GM19452 (cell line): Measurements from ENCODE around the gene ALX1.
"Not testable (repeated sequence)": the region's sequence is repeated elsewhere in the genome, so short reads cannot be mapped to it uniquely, and the experiment has no call there.

ENCODE experiments used
- ATAC-seq: cut with Tn5 transposase; IDR thresholded peaks from one replicate; pipeline ENCODE4 v1.9.1; 2021; ENCODE audit not compliant: unreplicated experiment

The ALX1 gene

DNA sequence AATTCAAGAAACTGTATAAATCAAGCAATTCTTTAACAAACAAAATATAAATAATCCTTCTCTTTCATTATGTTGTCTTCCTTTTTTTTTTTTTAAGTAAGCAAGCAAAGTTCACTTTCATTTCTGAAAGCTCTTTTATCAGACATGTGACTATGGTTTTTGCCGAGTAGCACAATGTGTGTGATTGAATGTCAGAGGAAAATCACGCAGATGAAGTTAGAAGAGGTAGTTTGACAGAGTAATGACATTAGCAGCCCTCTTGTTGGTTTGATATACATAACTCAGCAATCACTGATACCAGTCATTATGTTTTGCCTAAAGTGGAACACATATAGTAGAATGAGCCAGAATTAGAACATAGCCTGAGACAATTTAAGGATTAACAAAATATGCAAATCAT lies 19.0 kb downstream of the ALX1 start:
- no peak for ATAC-seq

DNA sequence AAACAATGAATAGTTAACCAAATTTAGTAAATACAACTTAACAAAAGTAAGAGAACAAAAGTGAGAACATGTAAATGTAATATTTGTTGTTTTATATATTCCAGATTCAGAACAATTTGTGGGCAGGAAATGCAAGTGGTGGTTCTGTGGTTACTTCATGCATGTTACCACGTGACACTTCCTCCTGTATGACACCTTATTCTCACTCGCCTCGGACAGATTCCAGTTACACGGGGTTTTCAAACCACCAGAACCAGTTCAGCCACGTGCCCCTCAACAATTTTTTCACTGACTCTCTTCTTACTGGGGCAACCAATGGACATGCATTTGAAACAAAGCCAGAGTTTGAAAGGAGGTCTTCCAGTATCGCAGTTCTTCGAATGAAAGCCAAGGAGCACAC lies 21.0 kb downstream of the ALX1 start:
- peak; percentile 67 for ATAC-seq

DNA sequence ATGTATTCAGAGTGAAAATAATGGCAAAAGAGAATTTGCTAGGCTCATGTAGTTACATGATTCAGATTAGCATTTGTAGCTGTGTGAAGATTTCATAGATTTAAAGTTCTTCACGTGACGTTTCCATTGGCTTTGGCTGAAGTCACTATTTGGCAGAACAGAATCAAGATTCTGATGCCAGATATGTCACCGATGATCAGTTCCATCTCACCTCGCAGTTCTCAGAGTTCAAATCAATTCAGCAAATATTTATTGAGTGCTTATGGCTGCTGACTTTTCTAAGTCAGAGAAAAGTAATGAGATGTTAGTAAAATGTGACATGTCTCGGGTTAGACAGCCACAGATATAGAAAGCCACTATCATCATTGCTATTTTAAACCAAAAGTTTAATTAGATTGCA lies 28.4 kb downstream of the ALX1 start:
- no peak for ATAC-seq

DNA sequence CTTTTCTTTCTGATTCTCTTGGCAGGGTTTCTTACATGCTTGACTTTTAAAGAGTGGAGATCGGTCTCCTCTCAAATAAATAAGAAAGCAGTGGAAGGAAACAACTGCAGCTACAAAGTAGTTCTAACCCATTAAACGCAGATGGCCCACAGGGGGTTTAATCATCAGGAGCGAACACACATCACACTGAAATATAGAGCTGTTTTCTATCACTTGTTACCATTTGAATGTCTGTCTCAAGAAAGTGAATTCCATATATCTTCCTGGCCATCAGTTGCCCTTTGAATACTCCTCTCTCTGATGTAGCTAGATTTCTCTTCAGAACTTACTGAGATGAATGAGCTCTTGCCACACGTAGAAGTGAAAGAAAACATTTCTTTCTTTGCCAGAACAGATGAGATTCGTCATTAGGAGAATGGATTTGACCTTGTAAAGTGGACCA lies 29.1 kb downstream of the ALX1 start:
- no peak for ATAC-seq

DNA sequence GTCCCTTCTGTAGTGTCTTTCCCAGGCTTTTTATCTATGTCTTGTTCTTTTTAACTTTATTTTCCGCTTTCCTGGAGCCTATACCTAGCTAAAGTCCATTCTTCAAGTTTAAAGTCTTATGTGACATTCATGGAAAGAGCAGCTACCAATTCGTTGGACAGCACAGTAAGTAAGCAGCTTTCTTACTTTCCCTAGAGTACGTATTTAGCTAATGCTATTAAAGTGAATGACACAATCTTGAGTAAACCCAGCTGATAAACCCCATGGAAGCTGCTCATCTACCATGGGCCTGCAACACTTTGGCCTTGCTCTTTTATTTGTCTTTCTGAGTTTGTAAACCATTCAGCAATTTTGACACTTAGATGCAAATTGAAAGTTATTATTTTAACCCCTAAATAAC lies 30.0 kb downstream of the ALX1 start:
- no peak for ATAC-seq

DNA sequence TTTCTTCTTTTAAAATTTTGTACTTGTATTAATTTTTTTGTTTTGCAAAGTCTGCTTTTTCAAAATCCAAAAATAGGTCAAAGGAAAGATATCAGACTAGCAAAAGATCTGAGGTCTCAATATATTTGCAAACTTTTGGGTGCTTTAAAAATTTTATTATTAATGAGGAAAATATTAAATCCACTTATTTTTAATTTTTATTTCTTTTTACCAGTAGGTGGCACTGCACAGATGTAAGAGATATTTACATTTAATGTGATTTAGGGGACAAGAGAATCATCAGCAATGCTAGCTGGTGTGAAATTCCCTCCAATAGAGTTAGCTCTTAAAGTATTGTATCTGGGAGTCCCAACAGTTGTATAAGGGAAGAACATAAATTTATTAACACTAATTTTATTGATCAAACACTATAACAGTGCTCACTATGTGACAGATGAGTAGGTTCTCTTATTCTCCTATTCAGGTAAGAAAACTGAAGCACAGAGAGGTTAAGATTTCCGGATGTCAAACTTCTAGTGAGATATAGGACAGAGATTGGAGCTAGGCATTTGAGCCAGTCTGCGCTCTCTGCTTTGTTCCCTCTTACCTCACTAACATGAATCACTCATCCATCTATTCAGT lies 30.5 kb downstream of the ALX1 start:
- ATAC-seq = no peak

DNA sequence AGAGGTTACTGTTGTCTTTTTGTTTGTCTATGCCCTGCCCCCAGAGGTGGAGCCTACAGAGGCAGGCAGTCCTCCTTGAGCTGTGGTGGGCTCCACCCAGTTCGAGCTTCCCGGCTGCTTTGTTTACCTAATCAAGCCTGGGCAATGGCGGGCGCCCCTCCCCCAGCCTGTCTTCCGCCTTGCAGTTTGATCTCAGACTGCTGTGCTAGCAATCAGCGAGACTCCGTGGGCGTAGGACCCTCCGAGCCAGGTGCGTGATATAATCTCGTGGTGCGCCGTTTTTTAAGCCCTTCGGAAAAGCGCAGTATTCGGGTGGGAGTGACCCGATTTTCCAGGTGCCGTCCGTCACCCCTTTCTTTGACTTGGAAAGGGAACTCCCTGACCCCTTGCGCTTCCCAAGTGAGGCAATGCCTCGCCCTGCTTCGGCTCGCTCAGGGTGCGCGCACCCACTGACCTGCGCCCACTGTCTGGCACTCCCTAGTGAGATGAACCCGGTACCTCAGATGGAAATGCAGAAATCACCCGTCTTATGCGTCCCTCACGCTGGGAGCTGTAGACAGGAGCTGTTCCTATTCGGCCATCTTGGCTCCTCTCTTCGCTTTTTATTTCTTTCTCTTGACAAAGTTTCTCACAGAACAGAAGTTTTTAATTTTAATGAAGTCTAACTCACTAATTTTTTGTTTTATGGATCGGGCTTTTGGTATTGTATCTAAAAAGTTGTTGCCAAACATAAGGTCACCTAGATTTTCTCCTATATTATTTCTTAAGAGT lies 38.0 kb downstream of the ALX1 start:
- ATAC-seq = not testable (repeated sequence)

DNA sequence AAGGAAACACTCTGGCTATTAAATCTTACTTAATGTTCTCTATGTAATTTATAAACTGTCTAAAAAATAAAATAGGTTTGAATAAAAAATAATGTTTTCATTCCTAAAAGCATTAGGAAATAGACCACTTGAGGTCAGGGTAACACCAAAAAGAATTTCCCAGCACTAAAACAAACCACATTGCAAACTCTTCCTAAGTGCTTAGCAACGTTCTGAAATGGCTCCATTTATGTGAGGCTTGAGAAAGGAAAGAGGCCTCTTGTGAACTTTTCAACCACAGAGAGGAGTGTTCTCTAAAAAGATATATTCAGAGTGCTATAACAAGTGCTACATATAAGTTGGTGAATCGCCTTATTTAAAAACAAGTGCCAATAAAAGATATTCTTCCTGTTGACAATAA lies 42.7 kb downstream of the ALX1 start:
- ATAC-seq = no peak

DNA sequence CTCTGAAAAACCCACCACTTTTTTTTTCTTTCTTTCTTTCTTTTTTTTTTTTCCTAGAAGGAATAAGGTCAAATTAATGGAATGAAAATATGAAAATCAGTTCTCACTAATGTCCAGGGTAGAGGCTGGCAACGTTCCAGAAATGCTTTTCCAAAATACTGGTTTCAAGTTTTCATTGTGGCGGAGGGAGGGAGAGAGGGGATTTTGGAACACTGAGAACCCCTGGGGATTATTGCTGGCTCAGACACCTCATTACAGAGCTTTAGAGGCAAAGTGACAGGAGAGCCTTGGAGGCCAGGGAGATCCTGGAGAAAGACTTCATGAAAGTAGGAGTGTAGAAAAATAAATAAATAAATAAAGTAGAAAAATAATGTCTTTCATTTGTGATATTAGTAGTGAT lies 45.4 kb downstream of the ALX1 start:
- no peak for ATAC-seq

DNA sequence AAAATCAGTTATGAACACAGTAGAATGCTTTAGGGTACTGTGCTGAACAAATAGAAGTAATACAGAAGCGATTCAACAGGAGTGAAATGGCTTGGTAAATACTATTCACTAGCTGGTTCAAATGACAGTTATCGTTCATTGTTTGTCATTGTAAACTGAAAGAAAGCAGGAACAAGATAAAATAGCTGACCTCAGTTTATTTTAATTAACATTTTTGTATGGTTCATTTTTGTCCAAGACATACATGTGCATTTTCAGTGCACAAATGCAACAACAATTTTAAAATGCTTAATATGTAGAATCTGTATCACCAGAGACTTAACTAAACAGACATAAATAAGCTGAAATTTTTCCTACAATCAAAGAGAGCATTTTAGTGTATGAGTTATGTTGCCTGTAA lies 49.9 kb downstream of the ALX1 start:
- ATAC-seq = no peak

DNA sequence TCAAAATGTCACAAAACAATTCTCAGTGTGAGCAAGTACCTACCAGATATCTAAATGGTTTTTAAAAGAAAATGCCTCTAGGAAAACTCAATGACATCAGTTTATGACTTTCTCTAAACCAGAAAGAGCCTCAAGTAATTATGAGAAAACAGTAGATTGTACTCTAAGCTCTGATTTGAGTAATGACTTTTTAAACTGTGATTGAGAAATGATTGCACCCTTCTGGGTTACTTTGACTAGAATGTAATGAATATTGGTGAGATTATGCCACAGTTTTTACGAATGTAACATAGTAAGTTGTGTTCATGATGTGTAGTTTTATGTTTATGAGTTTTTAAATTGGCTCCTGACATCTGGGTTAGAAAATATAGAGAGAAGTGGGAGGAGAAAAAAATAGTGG lies 68.8 kb downstream of the ALX1 start:
- ATAC-seq = no peak

DNA sequence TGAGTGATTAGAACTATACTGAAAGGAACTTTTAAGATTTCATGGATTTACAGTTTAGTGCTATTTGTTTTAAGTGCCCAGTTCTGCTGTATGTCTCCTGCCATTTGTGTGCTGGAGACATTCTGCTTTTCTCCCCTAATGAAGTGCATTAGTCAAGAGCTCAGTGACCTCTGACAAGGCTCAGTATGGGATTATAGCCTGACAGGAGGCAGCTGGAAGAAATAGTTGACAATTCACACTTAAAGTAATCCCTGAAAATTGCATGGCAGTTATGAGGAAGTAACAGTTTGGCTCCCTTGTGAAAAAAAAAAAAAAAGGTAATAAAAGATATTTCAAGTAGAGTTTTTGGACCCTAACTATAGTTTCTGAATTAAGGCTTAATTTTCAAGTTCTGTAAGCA lies 70.3 kb downstream of the ALX1 start:
- no peak for ATAC-seq
